Measurements from ENCODE around the gene CSTA. TPM values are rescaled to one million over a fixed set of nuclear protein-coding genes. Genes with fewer than 3 reads are reported as not detected.
"Not testable (repeated sequence)": the region's sequence is repeated elsewhere in the genome, so short reads cannot be mapped to it uniquely, and the experiment has no call there.

The CSTA gene
- total and polyA plus RNA-seq, 2 of the 8 experiments (the other 6 are each of a cell fraction or from before 2014, with no cell fraction given): not detected

- TF ChIP-seq CEBPB (IDR thresholded peaks at IDR 0.05; ENCODE audit: low read depth, low read length): no peak
- TF ChIP-seq NANOG (IDR thresholded peaks at IDR 0.05; ENCODE audit: insufficient read depth, low read depth, low read length, poor library complexity, severe bottlenecking): no peak
- TF ChIP-seq SP2 (IDR thresholded peaks at IDR 0.05; ENCODE audit: low read length): no peak
- no peak for TF ChIP-seq EGR1 (IDR thresholded peaks at IDR 0.05; ENCODE audit: borderline replicate concordance, low read depth, low read length)
- no peak for TF ChIP-seq RBBP5 (IDR thresholded peaks at IDR 0.05; ENCODE audit: borderline replicate concordance, low read depth, low read length)
Observed at GRCh38 chr3:122365073-122365472, 40.0 kb downstream of the CSTA start (continued).

- not testable (repeated sequence) for H3K23ac ChIP-seq (ENCODE audit: insufficient read length); H2BK12ac ChIP-seq (ENCODE audit: low read depth, low read length); H4K91ac ChIP-seq (replicated peaks; ENCODE audit: insufficient read length, low read length); H2AFZ ChIP-seq (ENCODE audit: low read length); H3K18ac ChIP-seq (ENCODE audit: extremely low read depth, low read length); H4K5ac ChIP-seq (ENCODE audit: insufficient read length, low read depth, low read length); H3K56ac ChIP-seq (replicated peaks; ENCODE audit: insufficient read length, low read depth, low read length); H3K27me3 ChIP-seq (replicated peaks in 1 of 4; ENCODE audit: control insufficient read depth in 3 of 4, extremely low read depth in 1 of 4, insufficient read depth in 3 of 4, low read length in 3 of 4); H4K8ac ChIP-seq (ENCODE audit: extremely low read depth, insufficient read depth, low read length); H2BK120ac ChIP-seq (replicated peaks; ENCODE audit: low read depth, low read length); H3K4me1 ChIP-seq (replicated peaks in 1 of 4; ENCODE audit: control insufficient read depth in 3 of 4, insufficient read depth in 4 of 4, low read length in 3 of 4); H2BK15ac ChIP-seq (ENCODE audit: low read length); H2BK20ac ChIP-seq (ENCODE audit: low read length); H2AK5ac ChIP-seq (ENCODE audit: low read depth, low read length); H3K4me3 ChIP-seq (ENCODE audit: extremely low read depth in 1 of 4, insufficient read depth in 2 of 4, low read depth in 3 of 4, low read length in 4 of 4); H3K9ac ChIP-seq (replicated peaks in 1 of 4; ENCODE audit: extremely low read depth in 1 of 4, low read depth in 3 of 4, low read length in 3 of 4); H3K4ac ChIP-seq (replicated peaks; ENCODE audit: insufficient read length, low read depth, low read length); H3K4me2 ChIP-seq (ENCODE audit: insufficient read depth in 1 of 2, low read depth in 2 of 2, low read length in 2 of 2); FAIRE-seq; H3K23me2 ChIP-seq (ENCODE audit: low read depth, low read length); DNase-seq (ENCODE audit: low read depth in 1 of 2, low spot score in 2 of 2); H3K14ac ChIP-seq (ENCODE audit: insufficient read length); H2BK5ac ChIP-seq (ENCODE audit: low read depth, low read length); H3K79me1 ChIP-seq (ENCODE audit: low read depth, low read length); H4K20me1 ChIP-seq (replicated peaks in 1 of 2; ENCODE audit: control insufficient read depth in 1 of 2, insufficient read depth in 2 of 2, low read length in 2 of 2); H3K79me2 ChIP-seq (ENCODE audit: control insufficient read depth in 1 of 2, insufficient read depth in 2 of 2, low read length in 2 of 2); H3K27ac ChIP-seq (ENCODE audit: low read depth, low read length); H3K9me3 ChIP-seq (ENCODE audit: insufficient read depth in 2 of 2, low read depth in 1 of 2, low read length in 1 of 2)
- POLR2A ChIA-PET (ENCODE audit: partially characterized antibody): interaction anchor here (0.6 to 3.3 kb wide), 2 partner anchors 17 to 18 kb away, joined by 4 to 14 read pairs; partner anchors contain the start of genes FAM162A and MIX23
- H3K36me3 ChIP-seq (ENCODE audit: control insufficient read depth in 2 of 4, insufficient read depth in 4 of 4, low read length in 3 of 4): peaks cover 6 to 71% (median 31%) of the 10 kb centered on the region in 4 experiments
- WGBS, 2 experiments (ENCODE audit: extremely low coverage in 1 of 2, insufficient coverage in 1 of 2, insufficient read length in 1 of 2, insufficient replicate concordance in 2 of 2, low coverage in 1 of 2, low lambda C conversion rate in 2 of 2, missing lambda C conversion rate in 1 of 2): 91% methylated on average over 10 of the region's 10 CpGs; no CpG with 5 or more reads in 1 of the 2 experiments
- CTCF ChIA-PET (ENCODE audit: partially characterized antibody): interaction anchor here (1.6 kb wide), 1 partner anchor 9 kb away, joined by 5 read pairs; no protein-coding TSS in a partner anchor
Observed at GRCh38 chr3:122365582-122366378, 40.7 kb downstream of the CSTA start.

Measured in H1 (cell line).